HepG2 (cell line): Measurements from ENCODE around the gene CCS. TPM values are rescaled to one million over a fixed set of nuclear protein-coding genes. Genes with fewer than 3 reads are reported as not detected.

Experiments
- AFF4 ChIP-seq: sonication (generic); formaldehyde crosslinking; IDR thresholded peaks from 2 replicates; pipeline ENCODE4 v1.4.0; 2020; ENCODE audit warnings: missing genetic modification reagents
- CAMTA2 ChIP-seq: sonication (generic); formaldehyde crosslinking; IDR thresholded peaks from 2 replicates; pipeline ENCODE4 v1.4.0; 2020; ENCODE audit warnings: mild to moderate bottlenecking, missing genetic modification reagents, borderline replicate concordance
- E2F5 ChIP-seq: sonication (generic); formaldehyde crosslinking; conservative IDR thresholded peaks from 2 replicates; pipeline ENCODE4 v1.4.0; 2020; ENCODE audit warnings: missing genetic modification reagents
- HBP1 ChIP-seq: IDR thresholded peaks from 2 replicates; pipeline ENCODE4 v1.6.1; 2016; ENCODE audit warnings: low read depth, control low read depth
- HIVEP1 ChIP-seq: sonication (generic); formaldehyde crosslinking; IDR thresholded peaks from 2 replicates; pipeline ENCODE4 v1.4.0; 2020; ENCODE audit warnings: mild to moderate bottlenecking, missing genetic modification reagents
- HOXD1 ChIP-seq: sonication (generic); formaldehyde crosslinking; IDR thresholded peaks from 2 replicates; pipeline ENCODE4 v1.5.0; 2020; ENCODE audit warnings: missing genetic modification reagents
- MED13 ChIP-seq: sonication (generic); formaldehyde crosslinking; IDR thresholded peaks from 2 replicates; pipeline ENCODE4 v1.5.0; 2020; ENCODE audit warnings: missing genetic modification reagents
- MXD1 ChIP-seq: sonication (generic); formaldehyde crosslinking; IDR thresholded peaks from 2 replicates; pipeline ENCODE4 v1.4.0; 2020; ENCODE audit warnings: mild to moderate bottlenecking, missing genetic modification reagents
- NCOA5 ChIP-seq: sonication (generic); formaldehyde crosslinking; IDR thresholded peaks from 2 replicates; pipeline ENCODE4 v1.4.0; 2020; ENCODE audit warnings: missing genetic modification reagents
- NFATC3 ChIP-seq: sonication (generic); formaldehyde crosslinking; IDR thresholded peaks from 2 replicates; pipeline ENCODE4 v1.5.1; 2020; ENCODE audit warnings: mild to moderate bottlenecking, missing genetic modification reagents
- NFYC ChIP-seq: IDR thresholded peaks from 2 replicates; pipeline ENCODE4 v1.6.1; 2016; ENCODE audit warnings: missing genetic modification reagents, missing compliant biosample characterization
- NR2C2 ChIP-seq: sonication (generic); formaldehyde crosslinking; IDR thresholded peaks from 2 replicates; pipeline ENCODE4 v1.4.0; 2020; ENCODE audit warnings: missing genetic modification reagents, mild to moderate bottlenecking, moderate library complexity, borderline replicate concordance
- RAD51 ChIP-seq: fragments of 450-650 bp; IDR thresholded peaks from 2 replicates; pipeline ENCODE4 v1.6.1; 2016; ENCODE audit warnings: borderline replicate concordance
- SIN3B ChIP-seq: fragments of 150-350 bp; IDR thresholded peaks from 2 replicates; pipeline ENCODE4 v1.6.1; 2014; ENCODE audit warnings: low read length
- SMYD3 ChIP-seq: sonication (generic); formaldehyde crosslinking; IDR thresholded peaks from 2 replicates; pipeline ENCODE4 v1.8.1; 2023; ENCODE audit warnings: mild to moderate bottlenecking, missing genetic modification reagents
- ZFP1 ChIP-seq: IDR thresholded peaks from 2 replicates; pipeline ENCODE4 v1.6.1; 2016
- ZFP36 ChIP-seq: fragments of 150-350 bp; IDR thresholded peaks from 2 replicates; pipeline ENCODE4 v1.6.1; 2018; ENCODE audit warnings: borderline replicate concordance, low read length, low read depth; ENCODE audit not compliant: partially characterized antibody
- ZFY ChIP-seq: sonication (generic); formaldehyde crosslinking; IDR thresholded peaks from 2 replicates; pipeline ENCODE4 v1.4.0; 2020; ENCODE audit warnings: missing genetic modification reagents
- ZMYM3 ChIP-seq: sonication (generic); formaldehyde crosslinking; IDR thresholded peaks from 2 replicates; pipeline ENCODE4 v1.5.1; 2020; ENCODE audit warnings: mild to moderate bottlenecking, missing genetic modification reagents
- ZNF296 ChIP-seq: sonication (generic); formaldehyde crosslinking; conservative IDR thresholded peaks from 2 replicates; pipeline ENCODE4 v1.5.0; 2020; ENCODE audit warnings: mild to moderate bottlenecking, missing genetic modification reagents
- ZNF317 ChIP-seq: sonication (generic); formaldehyde crosslinking; IDR thresholded peaks from 2 replicates; pipeline ENCODE4 v1.5.0; 2020; ENCODE audit warnings: mild to moderate bottlenecking, missing genetic modification reagents
- ZNF414 ChIP-seq: sonication (generic); formaldehyde crosslinking; IDR thresholded peaks from 2 replicates; pipeline ENCODE4 v1.5.0; 2020; ENCODE audit warnings: missing genetic modification reagents
- ZNF567 ChIP-seq: sonication (generic); formaldehyde crosslinking; IDR thresholded peaks from 2 replicates; pipeline ENCODE4 v1.8.1; 2023; ENCODE audit warnings: mild to moderate bottlenecking, missing genetic modification reagents, borderline replicate concordance
- ZNF629 ChIP-seq: sonication (generic); formaldehyde crosslinking; conservative IDR thresholded peaks from 2 replicates; pipeline ENCODE4 v1.5.0; 2020; ENCODE audit warnings: missing genetic modification reagents
- ZNF775 ChIP-seq: sonication (generic); formaldehyde crosslinking; IDR thresholded peaks from 2 replicates; pipeline ENCODE4 v1.4.0; 2020; ENCODE audit warnings: missing genetic modification reagents, mild to moderate bottlenecking, moderate library complexity, borderline replicate concordance
- polyA plus RNA-seq, 8 experiments: library from polyadenylated mRNA; depleted of rRNA in 3 of 8; stranded (reverse) in 7 of 8; unstranded in 1 of 8; fragments of >200 nt; fragmentation: Illumina TruSeq in 4 of 8; extraction: Trizol in 4 of 8; gene quantifications; 2 replicates each; pipeline versions ENCODE4 v1.2.1 to v1.2.3, GENCODE V29; 2011 to 2016; ENCODE audit warnings: low read depth in 4 of 8, missing spikeins in 1 of 8, mixed read lengths in 1 of 8; ENCODE audit not compliant: insufficient read depth in 1 of 8
- total RNA-seq, 5 experiments: library from RNA; depleted of rRNA; stranded (reverse); fragments of >200 nt; fragmentation: Illumina TruSeq; extraction: Trizol; gene quantifications; 2 replicates each; pipeline ENCODE4 v1.2.3, GENCODE V29; 2016; ENCODE audit warnings: low read depth in 1 of 5

CCS gene
- total and polyA plus RNA-seq, 2 of the 13 experiments (the other 11 are each of a cell fraction or from before 2014, with no cell fraction given), result 25.4 to 44.6 TPM

GRCh38 chr11:66546368-66546965, 46.5 kb upstream of the CCS start, which contains the start of gene ACTN3 (continued):
- no peak for TF ChIP-seq MXD1 (CRISPR knock-in tag)
- no peak for TF ChIP-seq NR2C2
- no peak for TF ChIP-seq SIN3B
- TF ChIP-seq HIVEP1 (CRISPR knock-in tag), result peak; percentile 53; the same call in 1 of the 2 replicates
- TF ChIP-seq ZNF775 (CRISPR knock-in tag), result no peak
- TF ChIP-seq ZFP1 (CRISPR knock-in tag), result no peak
- TF ChIP-seq RAD51, result no peak
- no peak for TF ChIP-seq SMYD3 (CRISPR knock-in tag)
- peak; percentile 15 for TF ChIP-seq ZFP36
- TF ChIP-seq NFYC (CRISPR knock-in tag), result no peak
- TF ChIP-seq MED13, result no peak
- no peak for TF ChIP-seq AFF4
- no peak for TF ChIP-seq ZNF414 (CRISPR knock-in tag)
- TF ChIP-seq HBP1 (CRISPR knock-in tag), result no peak
- TF ChIP-seq ZNF567 (CRISPR knock-in tag), result no peak; the same call in 1 of the 2 replicates
- TF ChIP-seq ZMYM3 (CRISPR knock-in tag), result peak; percentile 99
- TF ChIP-seq E2F5, result no peak
- peak; percentile 99 for TF ChIP-seq ZNF629
- no peak for TF ChIP-seq NFATC3 (CRISPR knock-in tag)
- no peak for TF ChIP-seq HOXD1 (CRISPR knock-in tag)
- TF ChIP-seq CAMTA2 (CRISPR knock-in tag), result no peak
- TF ChIP-seq ZNF317 (CRISPR knock-in tag), result no peak
- TF ChIP-seq ZFY (CRISPR knock-in tag), result no peak
- no peak for TF ChIP-seq NCOA5 (CRISPR knock-in tag)
- TF ChIP-seq ZNF296, result no peak
